Mesendoderm (in vitro differentiated cells): ENCODE data around the gene ERBB4.

Source experiments
- DNase-seq: peaks from one replicate; pipeline ENCODE4 v3.0.0; 2013
- H2AK5ac ChIP-seq: 2 replicates; pipeline ENCODE4 v1.6.1; 2013; ENCODE audit warnings: low read length, inconsistent platforms
- H2BK120ac ChIP-seq: 2 replicates; pipeline ENCODE4 v1.6.1; 2013; ENCODE audit warnings: low read depth, mild to moderate bottlenecking, low read length, moderate library complexity, mixed read lengths
- H2BK15ac ChIP-seq: replicated peaks from 2 replicates; pipeline ENCODE4 v1.6.1; 2013; ENCODE audit warnings: low read depth, mild to moderate bottlenecking, moderate library complexity
- H2BK5ac ChIP-seq: 2 replicates; pipeline ENCODE4 v1.6.1; 2013; ENCODE audit warnings: low read length, inconsistent platforms
- H3K18ac ChIP-seq: 2 replicates; pipeline ENCODE4 v1.6.1; 2013; ENCODE audit warnings: mild to moderate bottlenecking, low read length, mixed read lengths
- H3K23ac ChIP-seq: one replicate; pipeline ENCODE4 v1.6.1; 2013; ENCODE audit warnings: low read length
- H3K27ac ChIP-seq: 2 replicates; pipeline ENCODE4 v1.5.1; 2013; ENCODE audit warnings: low read depth, mild to moderate bottlenecking, inconsistent platforms, low read length, moderate library complexity
- H3K27me3 ChIP-seq: 2 replicates; pipeline ENCODE4 v1.6.1; 2013; ENCODE audit warnings: low read length, control low read depth, mild to moderate bottlenecking, inconsistent platforms; ENCODE audit not compliant: insufficient read depth, poor library complexity
- H3K36me3 ChIP-seq: 2 replicates; pipeline ENCODE4 v1.6.1; 2013; ENCODE audit warnings: low read length, inconsistent platforms; ENCODE audit not compliant: control insufficient read depth, insufficient read depth
- H3K4ac ChIP-seq: one replicate; pipeline ENCODE4 v1.6.1; 2013; ENCODE audit warnings: low read depth, mild to moderate bottlenecking, low read length, moderate library complexity
- H3K4me1 ChIP-seq: 2 replicates; pipeline ENCODE4 v1.6.1; 2013; ENCODE audit warnings: low read depth, low read length, inconsistent platforms; ENCODE audit not compliant: control insufficient read depth
- H3K4me2 ChIP-seq: 2 replicates; pipeline ENCODE4 v1.6.1; 2013; ENCODE audit warnings: low read length
- H3K4me3 ChIP-seq: 2 replicates; pipeline ENCODE4 v1.5.1; 2013; ENCODE audit warnings: mild to moderate bottlenecking, low read length
- H3K56ac ChIP-seq: one replicate; pipeline ENCODE4 v1.6.1; 2013; ENCODE audit warnings: low read length
- H3K79me1 ChIP-seq: 2 replicates; pipeline ENCODE4 v1.6.1; 2013; ENCODE audit warnings: low read length, inconsistent platforms
- H3K79me2 ChIP-seq: 2 replicates; pipeline ENCODE4 v1.6.1; 2013; ENCODE audit warnings: mild to moderate bottlenecking, low read length; ENCODE audit not compliant: control insufficient read depth, insufficient read depth
- H3K9ac ChIP-seq: 2 replicates; pipeline ENCODE4 v1.6.1; 2013; ENCODE audit warnings: low read length, inconsistent platforms
- H4K5ac ChIP-seq: one replicate; pipeline ENCODE4 v1.6.1; 2013; ENCODE audit warnings: low read length
- H4K8ac ChIP-seq: one replicate; pipeline ENCODE4 v1.6.1; 2013; ENCODE audit warnings: low read depth, mild to moderate bottlenecking, control low read depth, low read length, moderate library complexity
- WGBS: extraction: QIAGEN DNeasy Blood & Tissue Kit; methylation state at CpG from one replicate; pipeline ENCODE4 v1.1.7; 2013; ENCODE audit warnings: low lambda C conversion rate, missing lambda C conversion rate; ENCODE audit not compliant: insufficient coverage; ENCODE audit errors: extremely low coverage; 5-methylcytosine and 5-hydroxymethylcytosine counted together

ERBB4 gene

DNA sequence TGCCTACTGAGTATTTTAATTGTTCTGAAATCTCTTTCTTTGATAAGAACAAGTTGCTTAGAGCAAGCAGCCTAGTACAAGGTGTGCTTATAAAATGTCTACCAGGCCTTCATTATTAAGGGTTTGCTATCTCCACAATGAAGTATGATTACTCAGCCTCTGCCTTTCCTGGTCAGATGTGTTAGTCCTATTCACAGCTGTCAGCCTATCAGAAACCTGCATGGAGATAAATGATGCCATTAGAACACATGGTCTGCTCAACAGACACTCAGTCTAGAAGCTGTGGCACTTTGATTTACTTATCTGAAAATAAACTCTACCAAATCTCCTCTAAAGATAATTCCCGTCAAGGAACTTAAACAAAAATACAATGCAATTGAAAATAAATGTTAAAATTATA lies 448.7 kb downstream of the ERBB4 start:
- no peak overlapping the region for H3K18ac ChIP-seq
- no peak overlapping the region for H2BK15ac ChIP-seq
- H3K36me3 ChIP-seq = no peaks in the 10 kb centered on the region
- no peak overlapping the region for H2BK5ac ChIP-seq
- H3K4ac ChIP-seq = no peak overlapping the region
- no CpG with 5 or more reads among the region's 1 CpG for WGBS
- no peak overlapping the region for H4K8ac ChIP-seq
- no peak overlapping the region for H2BK120ac ChIP-seq
- H3K4me3 ChIP-seq = no peak overlapping the region
- no peaks in the 10 kb centered on the region for H3K4me1 ChIP-seq
- no peaks in the 10 kb centered on the region for H3K79me1 ChIP-seq
- no peak overlapping the region for H3K23ac ChIP-seq
- H2AK5ac ChIP-seq = no peak overlapping the region
- no peak overlapping the region for H4K5ac ChIP-seq
- H3K79me2 ChIP-seq = no peaks in the 10 kb centered on the region
- H3K9ac ChIP-seq = no peak overlapping the region
- no peak overlapping the region for H3K27ac ChIP-seq
- H3K4me2 ChIP-seq = no peak overlapping the region
- no peak overlapping the region for H3K56ac ChIP-seq
- DNase-seq = no peak
- H3K27me3 ChIP-seq = no peaks in the 10 kb centered on the region

DNA sequence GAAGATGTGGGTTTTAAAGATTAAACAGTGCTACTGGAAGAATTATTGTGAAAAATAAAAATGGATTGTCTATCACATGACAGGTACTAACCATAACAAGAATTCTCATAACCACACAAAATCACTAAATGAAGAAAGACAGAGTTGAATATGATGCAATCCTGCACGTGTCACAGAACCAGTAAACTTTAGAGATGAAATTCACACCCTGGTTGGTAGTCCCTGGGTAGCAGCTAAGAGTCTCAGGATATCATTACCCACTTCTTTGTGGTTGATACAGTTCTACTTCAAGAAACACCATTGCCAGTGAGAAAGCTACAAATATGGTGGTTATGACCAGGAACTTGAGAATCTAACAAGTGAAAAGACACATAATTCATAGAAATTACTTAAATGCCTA lies 450.2 kb downstream of the ERBB4 start:
- Histone ChIP-seq H3K79me1 (no peaks in the 10 kb centered on the region), H2BK120ac (no peak overlapping the region), H3K56ac (no peak overlapping the region), H3K23ac (no peak overlapping the region), H3K79me2 (no peaks in the 10 kb centered on the region), H3K4me3 (no peak overlapping the region), H2BK15ac (no peak overlapping the region), H4K8ac (no peak overlapping the region), H3K9ac (no peak overlapping the region), H2BK5ac (no peak overlapping the region), H3K27me3 (no peaks in the 10 kb centered on the region), H3K4ac (no peak overlapping the region), H3K4me1 (no peaks in the 10 kb centered on the region), H3K18ac (no peak overlapping the region), H3K27ac (no peak overlapping the region), H3K36me3 (no peaks in the 10 kb centered on the region), H2AK5ac (no peak overlapping the region), H4K5ac (no peak overlapping the region), H3K4me2 (no peak overlapping the region)
- no peak for DNase-seq
- WGBS = no CpG with 5 or more reads among the region's 1 CpG

DNA sequence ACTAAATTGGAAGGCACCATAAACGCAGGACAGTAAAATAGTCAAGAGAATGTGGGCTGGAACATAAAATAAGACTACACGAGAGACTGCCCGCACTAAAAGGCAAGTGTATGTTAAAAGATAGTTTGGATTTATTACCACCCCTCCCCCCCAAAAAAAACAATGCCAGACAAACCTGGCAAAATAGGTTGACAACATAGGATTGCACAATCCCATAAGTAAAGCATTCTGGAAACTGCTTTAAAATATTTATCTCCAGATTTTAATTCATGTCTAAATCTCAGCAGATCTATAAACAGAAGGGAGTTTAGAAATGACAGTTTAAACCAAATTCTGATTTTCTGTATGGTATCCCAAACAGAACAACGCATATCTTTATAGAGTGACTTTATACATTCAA lies 455.1 kb downstream of the ERBB4 start:
- Histone ChIP-seq H4K8ac (no peak overlapping the region), H2BK120ac (no peak overlapping the region), H3K36me3 (no peaks in the 10 kb centered on the region), H3K79me2 (no peaks in the 10 kb centered on the region), H3K23ac (no peak overlapping the region), H4K5ac (no peak overlapping the region), H3K4me2 (no peak overlapping the region), H3K4ac (no peak overlapping the region), H3K4me3 (no peak overlapping the region), H3K27ac (no peak overlapping the region), H3K27me3 (no peaks in the 10 kb centered on the region), H3K9ac (no peak overlapping the region), H3K79me1 (no peaks in the 10 kb centered on the region), H2BK15ac (no peak overlapping the region), H3K56ac (no peak overlapping the region), H3K4me1 (no peaks in the 10 kb centered on the region), H3K18ac (no peak overlapping the region), H2BK5ac (no peak overlapping the region), H2AK5ac (no peak overlapping the region)
- no peak for DNase-seq
- no CpG with 5 or more reads among the region's 4 CpGs for WGBS

DNA sequence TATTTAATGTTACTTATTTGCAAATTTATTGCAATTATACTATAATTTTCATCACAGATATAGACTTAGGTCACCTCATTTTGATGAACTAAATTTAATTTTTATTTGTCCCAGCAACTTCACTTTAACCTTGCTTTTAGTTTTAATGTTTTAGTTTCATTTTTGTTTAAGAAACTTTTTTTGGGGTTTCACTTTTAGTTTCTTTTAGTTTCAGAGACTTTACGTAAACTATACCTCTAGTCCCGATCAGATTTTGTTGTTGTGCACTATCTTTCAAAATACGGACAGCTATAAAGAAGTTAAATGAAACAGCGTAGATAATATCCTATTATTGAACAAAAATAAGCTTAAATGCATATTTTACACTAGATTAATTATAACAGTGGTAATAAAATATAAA lies 460.5 kb downstream of the ERBB4 start:
- no peak overlapping the region for H2BK15ac ChIP-seq
- no peak overlapping the region for H4K8ac ChIP-seq
- no peak overlapping the region for H3K4me3 ChIP-seq
- no peak overlapping the region for H4K5ac ChIP-seq
- DNase-seq = no peak
- H3K79me2 ChIP-seq = no peaks in the 10 kb centered on the region
- no peaks in the 10 kb centered on the region for H3K4me1 ChIP-seq
- H2AK5ac ChIP-seq = no peak overlapping the region
- H3K36me3 ChIP-seq = no peaks in the 10 kb centered on the region
- H2BK120ac ChIP-seq = no peak overlapping the region
- no peak overlapping the region for H3K56ac ChIP-seq
- no peak overlapping the region for H3K4me2 ChIP-seq
- H3K9ac ChIP-seq = no peak overlapping the region
- H3K23ac ChIP-seq = no peak overlapping the region
- no peak overlapping the region for H2BK5ac ChIP-seq
- no CpG with 5 or more reads among the region's 4 CpGs for WGBS
- no peak overlapping the region for H3K27ac ChIP-seq
- no peak overlapping the region for H3K4ac ChIP-seq
- no peaks in the 10 kb centered on the region for H3K79me1 ChIP-seq
- H3K18ac ChIP-seq = no peak overlapping the region
- no peaks in the 10 kb centered on the region for H3K27me3 ChIP-seq

DNA sequence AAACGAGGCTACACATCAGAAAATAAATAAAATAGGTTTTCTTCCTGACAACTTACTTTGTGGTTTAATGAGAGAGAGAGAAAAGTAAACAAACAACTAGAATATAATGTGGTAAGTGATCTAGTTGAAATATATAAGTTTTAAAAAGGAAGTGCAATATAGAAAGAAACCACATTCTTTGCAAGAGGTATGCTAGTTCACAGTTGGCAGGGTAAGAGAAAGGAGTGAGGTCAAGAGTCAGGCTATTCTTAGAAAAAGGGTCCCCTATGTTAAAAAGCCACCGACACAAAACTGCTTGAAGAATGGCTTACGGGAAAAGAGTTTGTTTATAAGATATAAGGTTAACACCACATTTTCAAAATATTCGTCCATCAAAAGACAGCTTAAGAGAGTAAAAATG lies 462.1 kb downstream of the ERBB4 start:
- Histone ChIP-seq H2BK15ac (no peak overlapping the region), H3K56ac (no peak overlapping the region), H3K4ac (no peak overlapping the region), H3K27me3 (no peaks in the 10 kb centered on the region), H2BK120ac (no peak overlapping the region), H4K5ac (no peak overlapping the region), H4K8ac (no peak overlapping the region), H2AK5ac (no peak overlapping the region), H3K18ac (no peak overlapping the region), H3K9ac (no peak overlapping the region), H3K79me1 (no peaks in the 10 kb centered on the region), H3K4me1 (no peaks in the 10 kb centered on the region), H3K79me2 (no peaks in the 10 kb centered on the region), H3K36me3 (no peaks in the 10 kb centered on the region), H3K27ac (no peak overlapping the region), H3K4me3 (no peak overlapping the region), H3K23ac (no peak overlapping the region), H2BK5ac (no peak overlapping the region), H3K4me2 (no peak overlapping the region)
- WGBS = no CpG with 5 or more reads among the region's 4 CpGs
- no peak for DNase-seq

DNA sequence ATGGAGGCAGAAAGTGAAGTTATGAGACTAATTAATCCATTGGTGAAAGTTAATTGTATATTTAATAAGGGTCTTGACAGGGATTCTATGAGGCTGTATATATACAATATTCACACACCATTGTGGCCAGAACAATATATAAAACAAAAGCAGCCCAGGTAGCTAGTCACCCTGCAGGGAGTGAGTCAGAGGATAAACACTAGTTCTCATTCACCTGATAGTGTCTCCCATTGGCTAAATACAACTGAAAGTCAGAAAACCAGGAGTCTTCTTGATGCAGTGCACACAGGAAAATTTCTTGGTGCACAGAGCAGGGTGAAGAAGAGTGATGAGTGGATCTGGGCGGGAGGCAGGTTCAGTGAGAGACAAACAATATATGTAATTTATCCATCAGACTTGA lies 465.2 kb downstream of the ERBB4 start:
- DNase-seq = no peak
- WGBS = no CpG with 5 or more reads among the region's 1 CpG

More for the DNA sequence above, 465.2 kb downstream of the ERBB4 start:
- Histone ChIP-seq H3K36me3 (no peaks in the 10 kb centered on the region), H3K23ac (no peak overlapping the region), H2AK5ac (no peak overlapping the region), H3K27me3 (no peaks in the 10 kb centered on the region), H4K5ac (no peak overlapping the region), H3K9ac (no peak overlapping the region), H3K4me1 (no peaks in the 10 kb centered on the region), H3K4me2 (no peak overlapping the region), H3K56ac (no peak overlapping the region), H3K79me1 (no peaks in the 10 kb centered on the region), H3K4ac (no peak overlapping the region), H3K79me2 (no peaks in the 10 kb centered on the region), H3K27ac (no peak overlapping the region), H2BK120ac (no peak overlapping the region), H2BK15ac (no peak overlapping the region), H3K18ac (no peak overlapping the region), H3K4me3 (no peak overlapping the region), H4K8ac (no peak overlapping the region), H2BK5ac (no peak overlapping the region)
